ENCODE measurements around the gene RAB9A. TPM values are rescaled to one million over a fixed set of nuclear protein-coding genes. Genes with fewer than 3 reads are reported as not detected.
A peak's percentile ranks its signal among the peaks of the same experiment; 100 is the strongest.

Gene RAB9A
- total and polyA plus RNA-seq, 9 of the 15 experiments (the other 6 are each of a cell fraction or from before 2014, with no cell fraction given): 13.5 to 20.8 (median 17.7) TPM

GRCh38 chrX:13652850-13653693, 35.9 kb upstream of the RAB9A start, which contains the start of gene TCEANC (continued):
- TF ChIP-seq THRAP3 (IDR thresholded peaks at IDR 0.05; ENCODE audit: borderline replicate concordance): no peak
- peak; percentile 77 for TF ChIP-seq PKNOX1 (IDR thresholded peaks at IDR 0.05)
- TF ChIP-seq PCBP2 (IDR thresholded peaks at IDR 0.05; ENCODE audit: low read depth, low read length, poor library complexity, severe bottlenecking): no peak
- no peak for TF ChIP-seq SMARCB1 (IDR thresholded peaks at IDR 0.05; ENCODE audit: insufficient read length, low read depth)
- TF ChIP-seq ZNF175 (CRISPR knock-in tag; IDR thresholded peaks at IDR 0.05; ENCODE audit: low read depth): no peak
- TF ChIP-seq ZNF696 (CRISPR knock-in tag; conservative IDR thresholded peaks at IDR 0.05): no peak
- no peak; the same call in 1 of the 2 replicates for TF ChIP-seq NR2C2 (CRISPR knock-in tag; IDR thresholded peaks at IDR 0.05)
- 0 out of 2 replicates have a peak, but pooled peaks have one; percentile 43 for TF ChIP-seq NR2C2 (tag; IDR thresholded peaks at IDR 0.05)
- no peak for TF ChIP-seq ZNF212 (CRISPR knock-in tag; IDR thresholded peaks at IDR 0.05)
- peak; percentile 30; the same call in 1 of the 2 replicates for TF ChIP-seq RNF2 (IDR thresholded peaks at IDR 0.05)
- TF ChIP-seq SIX5 (IDR thresholded peaks at IDR 0.05; ENCODE audit: borderline replicate concordance in 1 of 2, insufficient read depth in 1 of 2, low read depth in 1 of 2, low read length in 2 of 2): no peak
- TF ChIP-seq ESRRA (IDR thresholded peaks at IDR 0.05; ENCODE audit: borderline replicate concordance, low read depth): no peak
- TF ChIP-seq ZNF551 (CRISPR knock-in tag; IDR thresholded peaks at IDR 0.05): no peak
- no peak for TF ChIP-seq ZNF239 (CRISPR knock-in tag; IDR thresholded peaks at IDR 0.05)
- no peak for TF ChIP-seq E2F5 (CRISPR knock-in tag; IDR thresholded peaks at IDR 0.05)
- peak; percentile 60; the same call in 1 of the 2 replicates for TF ChIP-seq HDAC2 (IDR thresholded peaks at IDR 0.05)
- TF ChIP-seq NR2C1 (IDR thresholded peaks at IDR 0.05): peak; percentile 20; the same call in 1 of the 2 replicates
- TF ChIP-seq NR2C1 (tag; IDR thresholded peaks at IDR 0.05): no peak
- TF ChIP-seq RBM14 (IDR thresholded peaks at IDR 0.05; ENCODE audit: borderline replicate concordance, insufficient read depth, low read depth, low read length): no peak
- peak; percentile 59; the same call in 1 of the 2 replicates for TF ChIP-seq SP1 (CRISPR knock-in tag; IDR thresholded peaks at IDR 0.05)
- TF ChIP-seq ZNF41 (CRISPR knock-in tag; conservative IDR thresholded peaks at IDR 0.05): no peak
- TF ChIP-seq ZBTB8A (IDR thresholded peaks at IDR 0.05; ENCODE audit: partially characterized antibody): no peak
- peak; percentile 31 for TF ChIP-seq MEIS2 (IDR thresholded peaks at IDR 0.05; ENCODE audit: partially characterized antibody)
- TF ChIP-seq FOXJ2 (tag; IDR thresholded peaks at IDR 0.05): peak; percentile 43
- TF ChIP-seq KDM4B (IDR thresholded peaks at IDR 0.05; ENCODE audit: borderline replicate concordance in 2 of 2, low read depth in 1 of 2): peak in 1 of 2 experiments; percentile 70; a peak in 1 of 4 replicates
- no peak for TF ChIP-seq RBM22 (IDR thresholded peaks at IDR 0.05; ENCODE audit: low read depth, low read length, poor library complexity, severe bottlenecking)
- TF ChIP-seq BRD4 (IDR thresholded peaks at IDR 0.05): no peak
- no peak for TF ChIP-seq ZNF780A (CRISPR knock-in tag; IDR thresholded peaks at IDR 0.05)
- TF ChIP-seq HMGN3 (IDR thresholded peaks at IDR 0.05; ENCODE audit: borderline replicate concordance, extremely low read depth, insufficient read length, low read depth, low read length): peak; percentile 63
